Stimulated activated CD4-positive, alpha-beta T cell treated with anti-CD3 and anti-CD28 coated beads, TNF-alpha, amount 100 ng/mL, for 1 hour (primary cell): ENCODE measurements around the gene SOX21.

Source experiments
- DNase-seq, 3 donors: peaks; one replicate each; pipeline ENCODE4 v3.0.0-alpha.2; 2020; ENCODE audit warnings: low read depth in 3 of 3, low spot score in 1 of 3

SOX21 gene

DNA sequence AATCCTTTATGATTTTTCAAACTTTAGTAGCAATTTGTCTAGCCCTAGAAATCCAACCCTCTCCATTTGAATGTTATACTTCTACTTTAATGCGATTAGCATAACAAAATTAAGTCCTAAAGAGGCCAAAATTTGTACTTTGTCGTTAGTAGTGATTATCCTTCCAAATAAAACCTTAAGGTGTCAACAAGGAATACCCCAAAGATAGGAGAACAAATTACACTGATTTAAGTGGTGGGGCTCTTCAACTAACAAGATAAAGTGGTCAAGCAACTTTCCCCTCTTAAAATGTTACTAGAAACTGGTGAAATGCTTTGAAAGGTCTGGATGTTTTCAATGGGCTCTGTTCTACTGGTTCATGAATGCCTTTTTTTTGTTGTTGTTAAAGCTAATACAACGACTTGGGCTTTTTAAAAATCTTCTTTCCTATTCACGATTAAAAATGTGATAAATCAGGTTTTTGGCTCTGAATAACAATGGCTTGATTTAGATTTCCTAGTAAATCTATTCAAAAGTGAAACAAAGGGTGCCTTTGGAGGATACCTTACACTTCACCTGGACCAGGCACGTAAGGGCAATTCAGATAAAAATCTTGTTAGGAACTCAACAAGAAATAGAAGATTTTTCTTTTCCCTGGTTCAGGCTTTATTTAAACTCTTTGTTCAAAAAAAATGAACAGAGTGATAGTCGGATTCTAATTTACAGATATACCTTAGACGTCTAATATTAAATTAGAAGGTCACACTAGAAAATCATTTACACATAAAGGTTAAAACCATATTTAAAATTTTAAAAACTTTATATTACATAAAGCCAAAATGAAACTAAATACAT lies 3.1 kb downstream of the SOX21 start:
- DNase-seq, result no peak

DNA sequence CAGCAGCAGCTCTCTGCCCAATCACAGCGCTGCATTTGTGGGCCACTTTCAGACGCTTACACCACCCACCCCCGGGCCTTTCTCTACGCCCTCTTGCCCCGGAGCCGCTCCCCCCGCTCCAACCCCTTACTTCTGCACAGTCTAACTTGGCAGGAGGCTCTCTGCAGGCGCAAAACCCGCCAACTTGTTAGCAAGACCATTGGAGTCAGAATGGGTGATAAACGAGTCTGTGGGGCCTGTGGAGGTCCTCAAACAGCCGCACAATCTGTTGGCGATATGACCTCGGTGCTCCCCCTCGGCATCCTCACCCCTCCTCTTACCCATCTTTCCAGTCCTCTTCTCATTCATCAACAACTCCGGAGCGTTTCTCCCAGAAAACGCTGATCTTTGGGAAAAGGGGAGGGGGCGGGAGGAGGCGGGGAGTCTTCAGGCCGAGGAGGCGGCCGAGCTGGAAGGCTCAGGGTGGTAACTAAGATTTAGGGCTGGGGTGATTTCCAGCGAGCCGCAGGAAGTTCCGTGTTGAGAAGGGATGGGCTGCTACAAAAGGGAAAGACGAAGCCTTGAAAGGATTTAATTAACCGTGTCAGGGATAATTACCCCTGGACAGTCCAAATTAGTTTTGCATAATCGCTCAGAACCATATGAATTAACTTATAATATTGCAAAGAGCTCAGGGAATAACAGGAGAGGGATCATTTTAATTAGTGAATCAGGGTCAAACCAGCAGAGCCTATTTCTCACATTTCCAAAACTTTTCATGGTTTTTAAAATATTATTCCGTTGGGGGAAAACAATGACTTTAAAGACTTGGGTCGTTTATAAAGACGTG lies 4.1 kb downstream of the SOX21 start:
- DNase-seq, result no peak

DNA sequence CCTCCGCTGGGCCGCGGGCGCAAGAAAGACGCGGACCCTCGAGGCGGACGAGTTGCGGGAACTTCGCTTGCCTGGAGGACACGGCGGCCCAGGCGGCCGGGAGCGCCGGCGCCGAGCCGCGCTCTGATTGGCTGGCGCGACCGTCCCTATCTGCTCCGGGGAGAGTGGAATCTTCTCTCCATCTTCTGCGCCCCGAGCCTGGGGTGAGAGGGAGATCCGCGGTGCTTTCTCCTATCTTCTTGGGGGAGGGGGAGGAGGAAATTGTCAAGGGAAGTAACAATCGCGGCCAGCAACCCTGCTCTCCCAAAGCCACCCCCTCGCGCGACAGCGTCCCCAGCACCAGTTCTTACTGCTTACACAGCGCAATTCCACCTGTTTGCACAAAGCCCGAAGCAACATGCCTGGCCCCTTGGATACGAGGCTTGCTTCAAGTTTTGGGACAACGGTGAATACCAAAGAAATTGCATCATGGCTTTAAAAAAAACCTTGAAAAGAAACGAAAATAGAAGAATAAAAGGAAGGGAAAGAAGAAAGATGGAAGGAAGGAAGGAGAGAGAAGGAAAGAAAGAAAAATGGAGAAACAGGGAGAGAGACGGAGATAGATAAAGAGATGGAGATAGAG lies 4.8 kb downstream of the SOX21 start:
- no peak for DNase-seq

DNA sequence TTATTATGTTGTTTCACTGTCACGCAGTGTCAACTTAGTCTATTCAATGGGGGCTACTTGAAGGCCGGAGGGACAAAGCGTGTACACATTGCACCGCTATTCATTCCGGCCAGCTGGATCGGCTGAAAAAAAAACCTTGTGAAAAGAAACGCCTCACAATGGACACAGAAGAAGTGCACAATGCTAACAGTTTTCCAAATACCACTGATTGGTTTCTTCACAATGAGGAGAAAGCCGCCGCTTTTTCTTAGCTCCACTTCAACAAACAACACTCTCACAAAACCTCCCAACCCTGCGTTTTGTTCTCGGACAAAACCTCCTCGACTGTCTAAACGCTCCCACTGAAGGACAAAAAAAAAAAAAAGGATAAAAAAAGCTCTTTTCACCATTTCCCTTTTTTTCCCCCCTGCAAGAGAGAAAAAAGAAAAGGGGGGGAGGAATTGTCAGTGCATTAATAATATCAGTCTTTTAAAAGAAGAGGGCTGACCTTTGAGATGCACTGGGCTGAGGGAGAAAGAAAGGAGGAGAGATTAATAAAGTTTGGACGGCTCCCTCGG lies 5.4 kb downstream of the SOX21 start:
- DNase-seq, result no peak

DNA sequence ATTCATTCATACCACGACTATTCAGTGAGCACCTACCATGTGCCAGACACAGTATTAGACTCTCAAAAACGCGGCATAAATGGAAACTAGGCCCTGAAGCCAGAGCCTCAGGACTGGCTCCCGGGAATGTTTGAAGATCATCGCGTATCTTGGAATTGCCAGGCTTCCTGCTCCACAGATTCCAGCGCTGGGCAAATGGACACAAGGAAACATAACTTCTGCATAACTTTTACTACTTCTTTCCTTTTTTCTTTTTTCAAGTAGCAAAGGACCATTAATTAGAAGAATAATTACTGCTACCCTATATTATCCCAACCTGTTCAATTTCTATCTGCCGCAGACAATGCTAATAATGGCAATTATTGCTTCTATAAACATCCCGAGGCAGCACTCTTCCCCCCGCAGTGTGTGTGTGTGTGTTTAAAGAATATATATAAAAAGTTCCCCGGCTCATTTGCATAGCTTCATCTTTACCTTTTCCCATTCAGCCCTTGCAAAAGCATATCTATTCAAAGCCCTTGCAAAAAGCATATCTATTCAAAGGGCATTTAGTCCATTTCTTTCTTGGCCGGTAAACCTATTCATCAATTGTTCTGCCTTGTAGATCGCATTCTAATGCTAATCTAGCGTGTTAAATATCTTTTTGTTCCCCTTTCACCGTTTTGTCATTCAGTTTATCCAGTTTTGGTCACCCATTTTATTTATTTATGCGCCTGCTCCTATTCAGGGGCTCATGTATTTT lies 6.1 kb downstream of the SOX21 start:
- DNase-seq, result no peak

DNA sequence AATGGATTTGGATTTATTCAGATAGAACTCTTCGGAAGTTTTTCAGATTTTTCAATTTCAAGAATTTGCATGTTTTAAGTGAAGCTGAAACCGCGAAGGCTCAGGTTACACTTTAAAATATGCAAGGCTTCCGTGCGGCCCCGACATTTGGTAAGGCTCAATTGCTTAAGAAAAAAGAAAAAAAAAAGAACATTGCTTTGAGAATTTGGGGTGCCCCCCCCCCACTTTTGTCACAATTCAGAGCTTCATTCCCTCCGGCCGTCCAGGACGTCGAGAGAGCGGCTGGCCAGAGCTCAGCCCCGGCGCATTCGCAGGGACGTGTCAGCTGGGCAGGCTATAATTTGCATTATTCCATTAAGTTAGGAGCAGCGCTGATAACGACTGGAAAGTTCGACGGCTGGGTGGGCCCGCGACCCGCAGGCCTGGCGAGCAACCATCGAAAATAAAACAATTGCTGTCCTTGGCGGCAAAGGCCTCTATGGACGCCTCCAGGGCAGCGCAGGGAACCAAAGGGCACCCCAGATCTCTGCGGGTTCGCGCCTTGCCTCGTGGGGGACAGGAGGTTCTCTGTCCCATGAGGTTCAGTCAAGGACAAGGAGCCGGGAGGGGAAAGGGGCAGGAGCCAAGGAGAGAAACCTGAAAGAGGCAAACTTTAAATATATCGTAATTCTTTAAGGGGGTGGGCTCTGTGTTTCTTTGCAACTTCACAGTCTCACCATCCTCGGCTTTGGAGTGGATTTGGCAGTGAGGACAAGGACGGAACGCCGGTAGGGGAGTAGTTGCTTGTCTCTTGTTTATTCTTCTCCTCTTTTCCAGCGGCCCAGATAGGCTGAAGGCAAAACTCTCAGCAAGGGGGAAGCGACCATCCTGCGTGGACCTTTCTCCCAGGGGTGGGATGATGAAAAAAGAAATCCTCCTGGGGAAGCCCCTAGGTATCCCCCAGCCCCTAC lies 7.0 kb downstream of the SOX21 start:
- no peak for DNase-seq

DNA sequence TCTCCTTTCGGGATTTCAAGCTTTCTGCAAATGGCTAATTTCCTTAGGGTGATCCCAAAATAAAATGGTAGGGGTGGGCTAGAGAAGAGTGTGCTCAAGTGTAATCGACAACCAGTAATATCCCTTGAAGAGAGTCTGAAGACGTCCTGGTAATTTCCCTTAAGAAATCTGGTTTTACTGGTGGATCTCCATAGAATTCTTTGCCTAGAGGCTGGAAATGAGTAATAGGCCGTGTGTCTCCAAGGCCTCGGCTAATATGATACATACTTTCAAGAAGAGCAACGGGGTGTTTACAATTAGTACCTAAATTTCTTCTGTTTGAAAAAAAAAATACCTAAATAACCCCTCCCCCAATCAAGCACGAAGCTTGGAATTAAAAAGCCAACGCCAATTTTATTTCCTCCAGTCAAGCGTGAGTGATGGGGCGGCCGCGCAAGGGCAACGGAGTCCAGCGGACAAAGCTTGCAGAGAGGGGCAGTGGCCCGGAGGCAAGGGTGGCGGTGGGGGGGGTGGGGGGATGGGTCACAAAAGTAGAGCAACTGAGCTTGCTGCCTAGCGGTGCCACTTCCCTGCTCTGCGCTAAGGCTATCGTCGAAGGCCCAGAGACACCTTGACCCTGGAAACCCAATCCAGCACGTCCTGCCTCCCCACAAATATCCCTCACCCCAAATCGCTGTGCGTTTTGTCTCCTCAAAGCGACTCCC lies 7.8 kb downstream of the SOX21 start:
- no peak for DNase-seq

DNA sequence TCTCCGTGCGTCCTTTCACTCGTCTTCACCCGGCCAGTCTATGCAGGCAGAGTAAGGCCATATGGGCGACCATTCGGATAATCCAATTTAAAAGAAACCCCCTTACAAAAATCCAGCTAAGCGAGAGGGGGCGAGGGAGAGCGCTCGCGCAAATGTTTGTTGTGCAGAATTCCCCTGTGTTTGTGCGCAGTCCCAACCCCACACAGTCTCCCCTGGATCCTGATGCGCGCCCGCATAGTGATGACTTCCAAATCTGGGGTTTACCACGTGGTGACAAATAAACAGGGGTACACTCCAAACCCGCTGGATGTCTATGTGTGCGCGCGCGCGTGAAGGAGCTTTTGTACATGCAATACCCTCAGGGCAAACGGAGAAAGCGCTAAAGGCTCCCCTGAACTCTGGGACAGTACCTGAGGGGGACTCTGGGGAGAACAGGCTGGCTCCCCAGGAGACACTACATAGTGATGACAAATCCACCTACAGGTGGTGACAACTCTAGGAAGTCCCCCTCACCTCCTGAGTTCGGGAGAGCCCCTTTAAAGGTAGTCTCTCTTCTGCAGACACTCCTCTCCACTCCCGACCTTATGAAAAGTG lies 8.5 kb downstream of the SOX21 start:
- no peak for DNase-seq

DNA sequence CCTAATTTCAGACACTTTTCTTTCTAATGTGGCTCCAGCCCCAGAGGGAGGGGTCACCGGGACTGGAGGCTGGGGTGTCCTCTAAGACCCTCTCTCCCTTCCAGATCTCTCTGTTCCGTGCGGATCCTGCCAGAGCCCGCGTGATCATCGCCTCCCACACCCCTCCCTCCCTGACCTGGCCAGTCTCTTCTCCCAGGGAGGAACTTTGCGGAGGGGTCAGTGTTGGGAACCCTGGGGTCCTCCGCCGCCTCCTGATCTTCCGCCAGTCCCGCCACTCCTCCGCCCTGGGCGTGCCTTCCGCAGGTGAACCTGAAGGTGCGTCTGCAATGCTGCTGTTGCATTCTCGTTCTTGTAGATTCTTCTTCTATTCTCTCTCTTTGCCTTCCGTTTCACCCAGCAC lies 9.1 kb downstream of the SOX21 start:
- DNase-seq, result no peak

DNA sequence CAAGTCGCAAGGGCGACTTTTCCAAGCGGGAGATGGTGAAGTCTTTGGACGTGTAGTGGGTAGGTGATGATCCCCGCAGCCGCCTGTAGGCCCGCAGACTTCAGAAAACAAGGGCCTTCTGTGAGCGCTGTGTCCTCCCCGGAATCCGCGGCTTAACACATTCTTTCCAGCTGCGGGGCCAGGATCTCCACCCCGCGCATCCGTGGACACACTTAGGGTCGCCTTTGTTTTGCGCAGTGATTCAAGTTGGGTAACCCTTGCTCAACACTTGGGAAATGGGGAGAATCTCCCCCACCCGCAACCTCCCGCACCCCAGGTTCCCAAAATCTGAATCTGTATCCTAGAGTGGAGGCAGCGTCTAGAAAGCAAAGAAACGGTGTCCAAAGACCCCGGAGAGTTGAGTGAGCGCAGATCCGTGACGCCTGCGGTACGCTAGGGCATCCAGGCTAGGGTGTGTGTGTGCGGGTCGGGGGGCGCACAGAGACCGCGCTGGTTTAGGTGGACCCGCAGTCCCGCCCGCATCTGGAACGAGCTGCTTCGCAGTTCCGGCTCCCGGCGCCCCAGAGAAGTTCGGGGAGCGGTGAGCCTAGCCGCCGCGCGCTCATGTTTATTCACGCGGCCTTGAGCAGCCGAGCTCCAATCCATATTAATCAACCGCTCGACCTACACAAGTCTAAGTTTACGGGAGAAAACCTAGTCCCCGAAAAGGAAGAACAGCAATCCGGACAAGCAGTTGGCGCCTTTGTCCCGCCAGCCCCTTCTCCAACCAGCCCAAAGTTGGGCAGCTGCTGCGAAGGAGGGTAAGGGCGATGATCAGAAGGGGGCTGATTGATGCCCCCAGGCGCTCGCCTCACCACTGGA lies 9.9 kb downstream of the SOX21 start:
- no peak for DNase-seq

DNA sequence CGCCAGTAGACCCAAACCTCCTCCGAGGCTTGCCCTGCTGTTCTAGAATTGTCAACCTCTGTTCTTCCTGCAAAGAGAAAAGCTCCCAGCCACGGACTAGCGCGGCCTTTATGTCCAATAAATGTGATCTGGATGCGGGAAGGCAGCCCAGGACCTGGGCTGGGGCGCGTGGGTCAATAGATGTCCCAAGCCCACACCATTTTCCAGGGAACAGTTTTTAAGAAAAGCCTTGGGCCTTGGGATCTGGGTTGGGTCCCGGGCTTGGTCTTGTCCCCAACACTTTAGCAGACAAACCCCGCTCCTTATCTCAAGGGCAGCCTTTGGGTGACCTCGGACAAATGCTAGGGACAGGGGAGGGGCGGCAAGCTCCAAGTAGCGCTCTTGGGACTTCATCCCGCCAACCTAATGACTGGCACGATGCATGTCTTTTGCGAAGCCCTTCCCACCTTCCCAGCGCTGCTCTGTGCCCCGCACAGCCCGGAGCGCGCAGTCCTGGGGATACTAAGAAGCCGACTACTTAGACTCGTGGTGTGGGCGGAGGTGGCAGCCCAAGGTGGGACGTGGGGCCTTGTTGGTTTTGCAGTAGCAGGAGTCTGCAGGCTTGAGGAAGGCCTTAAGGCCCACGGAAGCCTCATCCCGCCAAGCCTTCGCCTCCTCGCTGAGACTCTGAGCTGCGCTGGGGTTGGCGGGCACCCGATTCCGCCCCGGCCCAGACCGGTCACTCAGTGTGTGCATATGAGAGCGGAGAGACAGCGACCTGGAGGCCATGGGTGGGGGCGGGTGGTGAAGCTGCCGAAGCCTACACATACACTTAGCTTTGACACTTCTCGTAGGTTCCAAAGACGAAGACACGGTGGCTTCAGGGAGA lies 10.8 kb downstream of the SOX21 start:
- DNase-seq, result no peak

DNA sequence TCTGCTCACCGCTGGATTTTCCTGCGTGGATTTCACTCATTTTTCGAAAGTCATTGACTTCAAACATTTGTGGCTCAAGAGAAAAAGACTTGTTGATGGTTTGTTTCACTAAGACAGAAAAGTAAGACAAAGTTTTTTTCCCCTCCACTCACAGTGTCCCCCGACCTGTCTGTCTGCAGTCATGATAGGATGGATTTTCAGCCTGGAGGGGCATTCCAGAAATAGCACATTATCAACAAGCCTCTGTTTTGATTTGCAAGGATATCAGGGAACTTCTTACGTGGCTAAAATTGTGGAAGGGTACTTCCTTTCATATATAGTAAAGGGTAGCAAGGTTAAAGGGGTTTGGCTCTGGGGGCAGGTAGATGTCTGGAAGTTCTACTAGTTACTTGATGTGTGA lies 11.8 kb downstream of the SOX21 start:
- DNase-seq, result no peak

DNA sequence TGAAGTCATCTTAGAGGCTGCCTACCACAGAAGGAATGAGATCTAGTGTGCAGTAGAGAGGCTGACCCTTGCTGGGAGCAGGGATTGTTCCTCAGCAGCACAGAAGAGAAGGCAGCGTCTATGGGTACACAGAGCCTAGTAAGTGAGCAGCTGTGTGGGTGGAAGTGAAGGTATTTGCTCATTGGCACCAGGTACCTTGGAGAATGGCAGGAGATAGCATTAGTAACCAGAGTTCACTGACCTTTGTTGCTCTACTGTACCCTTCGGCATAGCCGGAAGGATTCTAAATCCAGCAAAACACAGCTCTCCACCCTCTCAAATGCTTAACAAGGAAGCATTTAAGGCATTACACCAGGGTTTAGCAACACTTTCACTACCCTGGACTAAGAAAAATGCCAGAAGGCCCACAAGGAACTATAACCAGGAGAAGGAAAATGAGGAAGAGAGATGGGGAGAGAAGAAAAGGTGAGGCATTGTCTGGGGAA lies 12.3 kb downstream of the SOX21 start:
- DNase-seq, result no peak

DNA sequence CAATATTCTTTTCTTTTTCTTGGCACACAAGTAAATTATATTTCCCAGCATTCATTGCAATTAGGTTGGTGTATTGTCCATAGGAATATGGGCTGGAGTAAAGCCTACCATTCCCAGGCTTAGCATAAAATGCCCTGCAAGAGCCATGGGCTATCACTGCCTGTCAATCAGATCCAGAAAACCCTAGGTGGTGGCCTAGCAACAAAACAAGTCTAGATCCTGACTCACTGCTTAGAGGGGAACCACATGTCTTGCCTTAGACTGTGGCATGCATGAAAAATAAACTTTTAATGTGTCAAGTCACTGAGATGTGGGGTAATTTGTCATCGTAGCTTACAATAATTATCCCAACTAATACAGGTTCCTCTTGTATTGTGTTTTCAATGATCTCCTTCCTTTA lies 16.2 kb downstream of the SOX21 start:
- DNase-seq, result no peak

DNA sequence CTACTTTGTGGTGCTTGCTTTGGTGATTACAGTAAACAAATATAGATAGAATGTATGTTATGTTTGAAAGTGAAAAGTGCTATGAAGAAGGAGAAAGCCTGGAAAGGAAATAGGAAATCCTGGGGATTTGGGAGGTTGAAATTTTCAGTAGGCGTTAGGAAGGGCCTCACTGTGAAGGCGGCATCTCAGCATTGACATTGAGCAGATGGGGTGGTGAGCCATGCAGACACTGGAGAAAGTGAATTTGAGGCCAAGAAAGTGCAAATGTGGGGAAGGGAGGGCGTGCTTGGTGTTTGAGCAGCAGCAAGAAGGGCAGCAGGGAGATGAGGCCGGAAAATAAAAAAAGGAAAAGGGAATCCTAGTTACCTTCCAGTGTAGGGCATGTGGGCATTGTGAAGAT lies 20.3 kb downstream of the SOX21 start:
- no peak for DNase-seq

DNA sequence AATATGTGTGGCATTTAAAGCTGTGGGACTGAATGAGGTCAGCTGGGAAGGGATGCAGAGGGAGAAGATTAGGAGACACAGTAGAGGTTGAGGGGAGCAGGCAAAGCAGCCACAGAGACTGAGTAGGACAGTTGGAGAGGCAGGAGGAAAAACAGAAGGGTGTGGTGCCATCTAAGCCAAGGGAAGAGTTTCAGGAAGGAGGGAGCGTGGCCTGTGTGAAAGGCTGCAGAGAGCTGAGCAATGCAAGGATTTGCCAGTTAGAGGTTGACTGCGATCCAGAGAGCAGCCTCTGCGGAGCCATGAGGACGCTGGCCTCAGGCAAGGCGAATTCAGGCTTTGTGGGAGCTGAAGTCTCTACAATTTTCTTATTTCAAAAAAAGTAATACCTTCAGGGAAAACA lies 28.9 kb downstream of the SOX21 start:
- DNase-seq, result no peak

DNA sequence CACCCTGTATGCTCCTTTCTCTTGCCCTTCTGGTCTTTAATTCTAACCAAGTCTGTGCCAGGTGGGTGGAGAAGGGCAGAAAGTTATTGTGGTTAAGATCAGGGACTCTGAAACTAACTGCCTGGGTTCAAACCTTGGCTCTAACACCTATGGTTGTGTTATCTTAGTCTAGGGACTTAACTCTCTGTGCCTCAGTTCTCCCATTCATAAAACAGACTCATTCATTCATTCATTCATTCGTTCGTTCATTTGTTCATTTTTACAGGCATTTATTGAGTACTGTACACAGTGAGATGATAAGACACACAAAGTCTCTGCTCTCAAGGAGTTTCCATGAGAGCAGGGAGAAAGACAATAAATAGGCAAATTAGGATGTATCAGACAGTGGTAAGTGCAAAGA lies 30.1 kb downstream of the SOX21 start:
- no peak for DNase-seq
